ENCODE results near the gene CRABP2.

CRABP2 gene

DNA sequence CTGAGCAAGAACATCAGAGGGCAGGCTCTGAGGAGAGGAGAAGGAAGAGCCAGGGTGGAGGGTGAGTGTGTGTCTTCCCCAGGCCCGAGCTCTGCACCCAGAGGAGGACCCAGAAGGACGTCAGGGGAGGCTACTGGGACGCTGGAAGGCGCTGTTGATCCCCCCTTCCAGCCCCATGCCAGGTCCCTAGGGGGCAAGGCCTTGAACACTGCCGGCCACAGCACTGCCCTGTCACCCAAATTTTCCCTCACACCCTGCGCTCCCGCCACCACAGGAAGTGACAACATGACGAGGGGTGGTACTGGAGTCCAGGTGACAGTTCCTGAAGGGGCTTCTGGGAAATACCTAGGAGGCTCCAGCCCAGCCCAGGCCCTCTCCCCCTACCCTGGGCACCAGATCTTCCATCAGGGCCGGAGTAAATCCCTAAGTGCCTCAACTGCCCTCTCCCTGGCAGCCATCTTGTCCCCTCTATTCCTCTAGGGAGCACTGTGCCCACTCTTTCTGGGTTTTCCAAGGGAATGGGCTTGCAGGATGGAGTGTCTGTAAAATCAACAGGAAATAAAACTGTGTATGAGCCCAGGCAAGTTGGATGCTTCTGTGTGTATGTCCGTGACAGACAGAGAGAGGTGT is 46.3 kb downstream of the CRABP2 start:
- TF ChIP-seq, protein P1, sequence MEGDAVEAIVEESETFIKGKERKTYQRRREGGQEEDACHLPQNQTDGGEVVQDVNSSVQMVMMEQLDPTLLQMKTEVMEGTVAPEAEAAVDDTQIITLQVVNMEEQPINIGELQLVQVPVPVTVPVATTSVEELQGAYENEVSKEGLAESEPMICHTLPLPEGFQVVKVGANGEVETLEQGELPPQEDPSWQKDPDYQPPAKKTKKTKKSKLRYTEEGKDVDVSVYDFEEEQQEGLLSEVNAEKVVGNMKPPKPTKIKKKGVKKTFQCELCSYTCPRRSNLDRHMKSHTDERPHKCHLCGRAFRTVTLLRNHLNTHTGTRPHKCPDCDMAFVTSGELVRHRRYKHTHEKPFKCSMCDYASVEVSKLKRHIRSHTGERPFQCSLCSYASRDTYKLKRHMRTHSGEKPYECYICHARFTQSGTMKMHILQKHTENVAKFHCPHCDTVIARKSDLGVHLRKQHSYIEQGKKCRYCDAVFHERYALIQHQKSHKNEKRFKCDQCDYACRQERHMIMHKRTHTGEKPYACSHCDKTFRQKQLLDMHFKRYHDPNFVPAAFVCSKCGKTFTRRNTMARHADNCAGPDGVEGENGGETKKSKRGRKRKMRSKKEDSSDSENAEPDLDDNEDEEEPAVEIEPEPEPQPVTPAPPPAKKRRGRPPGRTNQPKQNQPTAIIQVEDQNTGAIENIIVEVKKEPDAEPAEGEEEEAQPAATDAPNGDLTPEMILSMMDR (IDR thresholded peaks at IDR 0.05), result no peak
- H3K27me3 Mint-ChIP-seq (ENCODE audit: low read depth, poor library complexity), result peaks cover 62% of the 10 kb centered on the region
- H3K27ac Mint-ChIP-seq, result no peak overlapping the region
- H3K9me3 Mint-ChIP-seq, result no peaks in the 10 kb centered on the region
- peaks cover 60% of the 10 kb centered on the region for H3K4me1 Mint-ChIP-seq
- no peaks in the 10 kb centered on the region for H3K36me3 Mint-ChIP-seq (ENCODE audit: low read depth)
- H3K4me3 Mint-ChIP-seq, result no peak overlapping the region
- DNase-seq, result no peak

DNA sequence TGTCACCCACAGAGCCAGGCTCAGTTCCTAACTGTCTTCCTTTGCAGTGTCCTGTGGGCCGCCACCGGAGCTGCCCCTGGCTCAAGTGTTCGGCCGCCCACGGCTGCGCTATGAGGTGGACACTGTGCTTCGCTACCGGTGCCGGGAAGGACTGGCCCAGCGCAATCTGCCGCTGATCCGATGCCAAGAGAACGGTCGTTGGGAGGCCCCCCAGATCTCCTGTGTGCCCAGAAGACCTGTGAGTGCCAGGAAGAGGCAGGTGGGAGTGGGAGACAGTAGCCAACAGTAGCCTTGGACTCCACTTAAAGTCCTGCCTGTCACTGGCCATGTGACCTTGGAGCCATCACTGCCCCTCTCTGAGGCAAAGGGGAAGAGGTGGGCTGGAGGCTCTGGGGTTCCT is 46.9 kb downstream of the CRABP2 start:
- H3K27me3 Mint-ChIP-seq (ENCODE audit: low read depth, poor library complexity), result peaks cover 68% of the 10 kb centered on the region
- H3K27ac Mint-ChIP-seq, result no peak overlapping the region
- TF ChIP-seq, protein P1 (IDR thresholded peaks at IDR 0.05), result no peak
- no peaks in the 10 kb centered on the region for H3K36me3 Mint-ChIP-seq (ENCODE audit: low read depth)
- no peak overlapping the region for H3K4me3 Mint-ChIP-seq
- peaks cover 55% of the 10 kb centered on the region for H3K4me1 Mint-ChIP-seq
- H3K9me3 Mint-ChIP-seq, result no peaks in the 10 kb centered on the region
- no peak for DNase-seq

DNA sequence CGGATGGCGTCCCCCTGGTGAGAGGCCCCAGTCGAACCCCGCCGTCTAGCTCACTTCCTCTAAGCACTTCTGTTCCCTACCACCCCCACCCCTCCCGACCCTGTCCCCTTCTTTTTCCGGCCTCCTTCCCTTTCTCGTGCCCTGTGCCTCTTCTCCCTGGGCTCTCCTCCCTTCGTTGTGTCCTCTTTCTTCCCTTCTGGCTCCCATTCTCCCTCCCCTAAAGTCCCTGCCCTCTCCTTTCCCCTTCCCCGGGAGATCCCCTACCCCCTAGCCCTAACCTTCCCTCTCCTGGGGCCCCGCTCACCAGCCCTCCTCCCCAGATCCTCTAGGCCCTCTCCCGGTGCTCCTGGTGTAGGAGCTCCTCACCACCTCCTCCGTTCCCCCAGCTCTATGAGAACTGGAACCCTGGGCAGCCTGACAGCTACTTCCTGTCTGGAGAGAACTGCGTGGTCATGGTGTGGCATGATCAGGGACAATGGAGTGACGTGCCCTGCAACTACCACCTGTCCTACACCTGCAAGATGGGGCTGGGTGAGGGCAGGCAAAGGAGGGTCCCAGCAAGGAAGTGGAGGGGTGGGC is 47.6 kb downstream of the CRABP2 start:
- peaks cover 73% of the 10 kb centered on the region for H3K27me3 Mint-ChIP-seq (ENCODE audit: low read depth, poor library complexity)
- TF ChIP-seq, protein P1 (IDR thresholded peaks at IDR 0.05), result no peak
- H3K4me3 Mint-ChIP-seq, result peak overlapping the region; percentile 65
- no peak overlapping the region for H3K27ac Mint-ChIP-seq
- no peak for DNase-seq
- H3K4me1 Mint-ChIP-seq, result peaks cover 48% of the 10 kb centered on the region
- H3K36me3 Mint-ChIP-seq (ENCODE audit: low read depth), result no peaks in the 10 kb centered on the region
- no peaks in the 10 kb centered on the region for H3K9me3 Mint-ChIP-seq

DNA sequence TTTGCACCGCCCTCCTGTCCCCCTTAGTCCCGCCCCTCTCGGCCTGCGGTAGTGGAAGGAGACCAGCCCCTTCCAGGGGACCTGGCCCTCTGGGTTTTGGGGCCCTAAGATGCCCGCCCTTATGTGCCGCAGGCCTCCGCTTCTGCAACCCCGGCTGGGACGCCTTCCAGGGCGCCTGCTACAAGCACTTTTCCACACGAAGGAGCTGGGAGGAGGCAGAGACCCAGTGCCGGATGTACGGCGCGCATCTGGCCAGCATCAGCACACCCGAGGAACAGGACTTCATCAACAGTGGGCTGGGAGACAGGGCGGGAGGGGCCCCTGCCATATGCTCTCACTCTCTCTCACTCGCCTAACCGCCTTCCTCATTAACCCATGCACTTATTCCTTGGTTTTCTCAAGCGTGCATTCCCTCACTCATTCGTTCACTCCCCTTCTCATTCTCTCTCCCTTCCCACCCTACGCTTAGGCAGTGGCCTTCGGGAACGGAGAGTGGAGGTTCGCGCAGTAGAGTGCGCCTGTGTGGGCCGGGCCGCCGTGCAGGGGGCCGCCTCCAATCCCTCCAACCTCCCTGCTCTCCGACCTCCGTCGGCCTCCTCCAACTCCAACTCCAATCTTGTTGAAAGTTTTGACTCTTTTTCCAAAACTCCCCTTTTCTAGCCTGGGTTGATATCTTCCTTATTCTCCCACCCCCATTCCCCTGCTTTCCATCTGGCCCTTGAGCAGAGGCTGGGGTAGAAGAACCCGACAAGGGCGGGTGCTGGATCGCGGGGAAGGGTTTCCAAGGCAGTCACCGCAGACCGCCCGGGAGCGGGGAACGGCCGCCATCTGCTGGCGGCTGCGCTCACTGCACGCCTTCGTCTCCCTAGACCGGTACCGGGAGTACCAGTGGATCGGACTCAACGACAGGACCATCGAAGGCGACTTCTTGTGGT is 48.3 kb downstream of the CRABP2 start:
- TF ChIP-seq, protein P1 (IDR thresholded peaks at IDR 0.05), result peak; percentile 93
- H3K27me3 Mint-ChIP-seq (ENCODE audit: low read depth, poor library complexity), result peaks cover 78% of the 10 kb centered on the region
- peak; percentile 88 for DNase-seq

DNA sequence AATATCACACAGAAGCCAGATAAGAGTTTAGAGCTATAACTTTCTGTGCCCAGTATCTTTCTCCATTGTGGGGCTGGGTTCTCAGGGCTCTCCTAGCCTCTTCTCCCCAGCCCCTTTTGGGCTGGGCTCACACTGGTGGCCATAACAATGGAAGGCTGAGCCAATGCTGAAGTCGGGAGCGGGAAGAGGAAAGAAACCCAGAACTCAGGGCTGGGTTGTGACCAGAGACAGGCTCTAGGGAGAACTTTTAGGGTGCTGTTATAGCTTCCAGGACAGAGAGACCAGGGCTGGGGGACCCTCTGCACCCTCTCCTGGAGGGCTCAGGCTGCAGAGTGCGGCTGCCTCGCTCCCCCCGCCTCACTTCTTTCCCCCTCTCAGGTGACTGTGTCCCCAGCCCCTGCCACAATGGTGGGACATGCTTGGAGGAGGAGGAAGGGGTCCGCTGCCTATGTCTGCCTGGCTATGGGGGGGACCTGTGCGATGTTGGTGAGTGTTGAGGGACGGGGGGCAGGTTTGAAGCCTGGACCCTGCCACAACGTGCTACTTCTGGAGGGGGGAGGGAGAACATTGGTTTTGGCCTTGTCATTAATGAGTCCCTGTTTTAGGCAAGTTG is 49.4 kb downstream of the CRABP2 start:
- TF ChIP-seq, protein P1 (IDR thresholded peaks at IDR 0.05), result no peak
- H3K36me3 Mint-ChIP-seq (ENCODE audit: low read depth), result no peaks in the 10 kb centered on the region
- no peaks in the 10 kb centered on the region for H3K9me3 Mint-ChIP-seq
- H3K4me1 Mint-ChIP-seq, result peaks cover 30% of the 10 kb centered on the region
- no peak for DNase-seq
- H3K27me3 Mint-ChIP-seq (ENCODE audit: low read depth, poor library complexity), result peaks cover 88% of the 10 kb centered on the region
- no peak overlapping the region for H3K27ac Mint-ChIP-seq
- H3K4me3 Mint-ChIP-seq, result no peak overlapping the region

More for the DNA sequence above, 48.3 kb downstream of the CRABP2 start:
- H3K4me1 Mint-ChIP-seq, result peaks cover 40% of the 10 kb centered on the region
- H3K9me3 Mint-ChIP-seq, result no peaks in the 10 kb centered on the region
- H3K4me3 Mint-ChIP-seq, result peak overlapping the region; percentile 65
- no peaks in the 10 kb centered on the region for H3K36me3 Mint-ChIP-seq (ENCODE audit: low read depth)
- H3K27ac Mint-ChIP-seq, result no peak overlapping the region
